Spleen (tissue), 7 donors: ENCODE data around the gene PIAS4.
"Not testable (repeated sequence)": the region's sequence is repeated elsewhere in the genome, so short reads cannot be mapped to it uniquely, and the experiment has no call there.

ENCODE experiments used
- POLR2AphosphoS5 ChIP-seq, 3 donors: sonication (generic); formaldehyde crosslinking; IDR thresholded peaks; one replicate each; pipeline ENCODE4 v1.5.1; 2017; ENCODE audit warnings: antibody characterized with exemption in 3 of 3
- TF ChIP-seq, protein P1 (sequence below), 11 experiments: fragments of 200-600 bp in 7 of 11; fragments of 450-650 bp in 4 of 11; sonication (generic) in 4 of 11; IDR thresholded peaks in 8 of 11; conservative IDR thresholded peaks in 3 of 11; 1 replicate in 7 of 11; 2 replicates in 4 of 11; pipeline versions ENCODE4 v1.4.0 to v1.8.0; 2016 to 2021; ENCODE audit warnings: antibody characterized with exemption in 11 of 11, inconsistent platforms in 4 of 11, mild to moderate bottlenecking in 1 of 11
- donor health status: DM: no; HTN: no; CAD: no; lungs with moderate emphysema.
- donor health status: DM: no; HTN: no; CAD: no.
- donor health status: DM: no; HTN: no; CAD: no.

DNA sequence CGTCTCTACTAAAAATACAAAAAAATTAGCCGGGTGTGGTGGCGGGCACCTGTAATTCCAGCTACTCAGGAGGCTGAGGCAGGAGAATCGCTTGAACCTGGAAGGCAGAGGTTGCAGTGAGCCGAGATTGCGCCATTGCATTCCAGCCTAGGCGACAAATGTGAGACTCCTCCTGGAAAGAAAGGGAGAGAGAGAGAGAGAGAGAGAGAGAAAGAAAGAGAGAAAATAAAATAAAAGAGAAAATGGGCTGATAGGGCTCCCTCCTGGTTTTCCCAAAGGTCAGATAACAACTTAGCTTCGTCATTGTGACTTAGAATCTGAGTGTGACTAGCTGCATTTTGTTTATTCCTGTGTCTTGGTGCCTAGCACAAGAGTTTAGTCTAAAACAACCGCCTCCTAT is 2.1 kb upstream of the PIAS4 start:
- TF ChIP-seq, protein P1, sequence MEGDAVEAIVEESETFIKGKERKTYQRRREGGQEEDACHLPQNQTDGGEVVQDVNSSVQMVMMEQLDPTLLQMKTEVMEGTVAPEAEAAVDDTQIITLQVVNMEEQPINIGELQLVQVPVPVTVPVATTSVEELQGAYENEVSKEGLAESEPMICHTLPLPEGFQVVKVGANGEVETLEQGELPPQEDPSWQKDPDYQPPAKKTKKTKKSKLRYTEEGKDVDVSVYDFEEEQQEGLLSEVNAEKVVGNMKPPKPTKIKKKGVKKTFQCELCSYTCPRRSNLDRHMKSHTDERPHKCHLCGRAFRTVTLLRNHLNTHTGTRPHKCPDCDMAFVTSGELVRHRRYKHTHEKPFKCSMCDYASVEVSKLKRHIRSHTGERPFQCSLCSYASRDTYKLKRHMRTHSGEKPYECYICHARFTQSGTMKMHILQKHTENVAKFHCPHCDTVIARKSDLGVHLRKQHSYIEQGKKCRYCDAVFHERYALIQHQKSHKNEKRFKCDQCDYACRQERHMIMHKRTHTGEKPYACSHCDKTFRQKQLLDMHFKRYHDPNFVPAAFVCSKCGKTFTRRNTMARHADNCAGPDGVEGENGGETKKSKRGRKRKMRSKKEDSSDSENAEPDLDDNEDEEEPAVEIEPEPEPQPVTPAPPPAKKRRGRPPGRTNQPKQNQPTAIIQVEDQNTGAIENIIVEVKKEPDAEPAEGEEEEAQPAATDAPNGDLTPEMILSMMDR (IDR thresholded peaks at IDR 0.05 in 8 of 11, conservative IDR thresholded peaks at IDR 0.05 in 3 of 11), result not testable (repeated sequence)
- not testable (repeated sequence) for TF ChIP-seq POLR2AphosphoS5 (IDR thresholded peaks at IDR 0.05)
